ENCODE data around the gene ARF5.

Gene ARF5

DNA sequence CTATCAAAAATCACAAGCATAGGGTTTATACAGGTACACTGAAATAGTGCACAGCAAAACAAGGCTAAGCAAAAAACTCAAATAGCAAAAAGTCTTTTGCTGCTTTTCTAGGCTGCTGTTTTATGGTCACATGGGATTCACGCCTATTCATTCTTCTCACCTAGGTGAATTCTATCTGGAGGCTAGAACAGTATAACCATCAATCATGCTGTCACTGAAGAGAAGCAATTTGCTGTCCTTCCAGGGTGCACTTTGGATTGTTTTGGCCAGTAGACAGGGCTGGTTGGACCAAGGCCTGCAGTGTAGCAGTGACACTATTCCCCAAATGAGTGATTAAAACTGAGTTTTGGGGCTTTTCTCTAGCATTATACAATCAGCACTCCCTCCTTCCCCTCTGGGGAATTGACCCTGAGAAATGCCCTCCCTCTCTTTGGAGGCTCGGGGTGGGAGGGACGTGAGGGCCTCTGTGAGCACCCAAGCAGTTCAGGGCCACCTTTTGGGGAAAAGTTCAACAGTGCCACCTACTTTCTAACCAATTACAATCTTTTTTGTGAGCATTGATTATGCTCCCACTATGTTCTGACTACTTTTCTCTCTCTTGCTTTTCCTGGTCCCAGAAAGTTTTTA lies 47.6 kb downstream of the ARF5 start:
- DNase-seq (ENCODE audit: low read depth), result no peak

DNA sequence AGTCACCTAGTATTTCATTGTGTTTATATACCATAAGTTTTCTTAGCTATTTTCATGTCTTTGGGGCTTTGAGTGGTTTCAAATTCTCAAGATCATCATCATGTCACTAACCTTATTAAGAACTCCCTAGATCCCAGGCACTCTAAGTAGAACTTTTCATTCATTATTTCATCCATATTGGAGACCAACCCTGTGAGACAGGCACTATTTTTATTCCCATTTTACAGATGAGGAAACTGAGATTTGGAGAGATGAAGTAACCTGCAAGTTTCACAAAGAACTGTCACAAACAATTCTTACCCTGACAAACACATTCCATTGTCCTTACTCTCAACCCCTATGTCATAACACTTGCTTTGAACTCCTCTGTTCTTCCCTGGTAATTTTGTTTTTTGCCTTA lies 50.0 kb downstream of the ARF5 start:
- no peak for DNase-seq (ENCODE audit: low read depth)

Data from iris pigment epithelial cell (primary cell).